Heart left ventricle (tissue), 16 donors: Measurements from ENCODE around the gene AGXT. TPM values are rescaled to one million over a fixed set of nuclear protein-coding genes. Genes with fewer than 3 reads are reported as not detected.

Source experiments
- ATAC-seq, 4 donors: fragments of 200-7000 bp; cut with Tn5 transposase; one replicate each; pipeline ENCODE4 v1.9.1; 2020 to 2022; ENCODE audit warnings: moderate library complexity in 4 of 4, mild to moderate bottlenecking in 3 of 4, moderate number of reproducible peaks in 1 of 4
- DNase-seq, 5 donors: peaks; one replicate each; pipeline ENCODE4 v3.0.0-alpha.2; 2020
- H3K27ac ChIP-seq, 12 donors: fragments of 200-600 bp; sonication (generic) in 4 of 12; one replicate each; pipeline versions ENCODE4 v1.5.0 to v1.8.0; 2016 to 2022; ENCODE audit warnings: mild to moderate bottlenecking in 2 of 12
- H3K27me3 ChIP-seq, 9 donors: fragments of 200-600 bp; sonication (generic) in 2 of 9; one replicate each; pipeline versions ENCODE4 v1.5.1 to v1.8.0; 2016 to 2022; ENCODE audit warnings: mild to moderate bottlenecking in 3 of 9
- H3K36me3 ChIP-seq, 9 donors: fragments of 200-600 bp; sonication (generic) in 2 of 9; one replicate each; pipeline versions ENCODE4 v1.5.0 to v1.8.0; 2018 to 2022; ENCODE audit warnings: mild to moderate bottlenecking in 2 of 9
- H3K4me1 ChIP-seq, 12 donors: fragments of 200-600 bp; sonication (generic) in 4 of 12; one replicate each; pipeline versions ENCODE4 v1.5.0 to v1.8.0; 2016 to 2022; ENCODE audit warnings: mild to moderate bottlenecking in 3 of 12
- H3K4me3 ChIP-seq, 12 donors: fragments of 200-600 bp; sonication (generic) in 4 of 12; one replicate each; pipeline versions ENCODE4 v1.5.0 to v1.8.0; 2017 to 2022; ENCODE audit warnings: mild to moderate bottlenecking in 9 of 12, moderate library complexity in 4 of 12
- H3K9me3 ChIP-seq, 12 donors: fragments of 200-600 bp; sonication (generic) in 4 of 12; one replicate each; pipeline versions ENCODE4 v1.5.0 to v1.8.0; 2016 to 2022; ENCODE audit warnings: mild to moderate bottlenecking in 1 of 12
- CTCF ChIP-seq, 12 donors: fragments of 200-600 bp; sonication (generic) in 4 of 12; IDR thresholded peaks; one replicate each; pipeline versions ENCODE4 v1.5.0 to v1.8.0; 2018 to 2022; ENCODE audit warnings: antibody characterized with exemption in 12 of 12, mild to moderate bottlenecking in 5 of 12
- POLR2A ChIP-seq, 2 donors: fragments of 450-650 bp; IDR thresholded peaks; one replicate each; pipeline ENCODE4 v1.6.1; 2017; ENCODE audit warnings: antibody characterized with exemption in 2 of 2, mild to moderate bottlenecking in 2 of 2, moderate library complexity in 2 of 2
- WGBS, 4 donors: extraction: QIAGEN DNeasy Blood & Tissue Kit in 2 of 4; methylation state at CpG; one replicate each; pipeline versions ENCODE4 v1.1.5 to v1.1.7; 2013 to 2018; 5-methylcytosine and 5-hydroxymethylcytosine counted together
- intact Hi-C, 10 donors: fragments of 100-400 bp; cut with DNase I; formaldehyde crosslinking; loops; one replicate each; pipeline versions ENCODE4 v1.11.1 to v1.14.2; 2022
- polyA plus RNA-seq, 2 donors: library from polyadenylated mRNA; stranded (reverse); fragments of 200-250 nt; gene quantifications; one replicate each; pipeline ENCODE4 v1.2.3, GENCODE V29; 2013
- total RNA-seq, 9 donors: library from RNA; depleted of rRNA in 2 of 9; stranded (reverse); fragments of >200 nt in 2 of 9; fragmentation: NEBNext Ultra II Directional in 3 of 9; extraction: Animal tissue kit (Norgen Biotek cat#: 25700) in 3 of 9; gene quantifications; one replicate each; pipeline versions ENCODE4 v1.1.0 to v1.2.4, GENCODE V29; 2016 to 2023
- donor health status: ischemic (EF 13 %, LVEDD 7.1; RV severe dilation, severe dysfunction).
- donor health status: healthy with polysubstance abuse.
- donor health status: DM: no; HTN: yes; CAD: no.
- donor health status: DM: no; HTN: no; CAD: no.
- donor health status: ischemic (EF 25% LVEDD 6.9; RV normal size, moderate dysfunction).
- donor health status: ischemic (EF 25% LVEDD 5.7; RV mildly dilated, moderate dysfunction).
- donor health status: healthy.
- donor health status: DM: yes; HTN: yes; CAD: no.
- donor health status: ischemic (EF 35%, LVEDD 5.7; RV mildly dilated, moderate dysfunction).
- donor health status: nonischemic (EF 11% LVEDD 7.7; RV severe dilation, severe dysfunction).
- donor health status: DM: yes; HTN: yes; CAD: no.
- donor health status: PGD.
- donor health status: ischemic (EF 29% LVEDD 5.4; RV normal size, mild dysfunction).
- donor health status: nonischemic (EF 23%, LVEDD 6.1; RV moderate dilation, normal function).

The AGXT gene
- total and polyA plus RNA-seq, 11 donors, result 0.06 TPM; not detected in 10

DNA sequence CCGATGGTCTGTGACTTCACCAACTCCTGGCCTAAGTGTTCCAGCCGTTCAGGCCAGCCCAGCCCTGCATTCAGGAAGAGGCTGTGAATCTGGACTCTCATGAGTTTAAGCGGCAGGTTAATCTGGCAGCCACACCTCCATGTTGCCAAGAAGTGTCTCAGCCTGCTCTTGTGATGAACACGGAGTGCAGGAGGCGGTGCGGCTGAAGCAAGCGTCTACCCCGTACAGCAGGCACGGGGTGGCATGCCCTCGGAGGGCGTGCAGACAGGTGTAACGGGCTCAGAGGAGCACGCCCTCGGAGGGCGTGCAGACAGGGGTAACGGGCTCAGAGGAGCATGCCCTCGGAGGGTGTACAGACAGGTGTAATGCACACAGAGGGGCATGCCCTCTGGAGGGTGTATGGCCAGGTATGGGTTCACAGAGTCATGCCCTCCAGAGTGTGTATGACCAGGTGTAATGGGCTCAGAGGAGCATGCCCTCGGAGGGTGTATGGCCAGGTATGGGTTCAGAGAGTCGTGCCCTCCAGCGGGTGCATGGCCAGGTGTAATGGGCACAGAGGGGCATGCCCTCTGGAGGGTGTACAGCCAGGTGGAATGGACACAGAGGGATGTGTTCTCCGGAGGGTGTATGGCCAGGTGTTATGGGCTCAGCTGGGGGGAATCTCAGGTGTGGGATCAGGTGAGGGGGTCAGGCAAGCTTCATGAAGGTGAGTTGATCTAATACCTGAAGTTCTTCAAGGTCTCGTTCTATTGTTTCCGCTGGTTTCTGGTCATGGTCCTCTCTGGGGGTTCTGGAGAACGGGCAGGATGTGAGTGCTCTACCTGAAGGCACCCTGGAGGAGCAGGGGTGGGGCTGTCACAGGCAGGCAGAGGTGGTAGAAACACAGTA, 60.1 kb downstream of the AGXT start:
- peaks cover 0 to 4% (median 0%) of the 10 kb centered on the region in 9 donors for H3K27me3 ChIP-seq
- no peak overlapping the region for H3K27ac ChIP-seq
- WGBS, 4 donors, result 87 to 92% (median 89%) methylated on average over 24 of the region's 24 CpGs
- ATAC-seq, result no peak
- H3K9me3 ChIP-seq, result peaks cover 0 to 10% (median 2%) of the 10 kb centered on the region in 12 donors
- no peaks in the 10 kb centered on the region for H3K36me3 ChIP-seq
- peak in 3 of 5 donors; percentile 19 to 25 (median 23) for DNase-seq
- no peak for TF ChIP-seq CTCF (IDR thresholded peaks at IDR 0.05)
- TF ChIP-seq POLR2A (IDR thresholded peaks at IDR 0.05), result no peak
- intact Hi-C loops, result no loop called here
- H3K4me3 ChIP-seq, result no peak overlapping the region
- peaks cover 0 to 8% (median 0%) of the 10 kb centered on the region in 12 donors for H3K4me1 ChIP-seq

GRCh38 chr2:240929364-240930095, 60.9 kb downstream of the AGXT start:
- intact Hi-C loops, result no loop called here
- Histone ChIP-seq H3K36me3 (no peaks in the 10 kb centered on the region), H3K4me1 (peaks cover 0 to 8% (median 0%) of the 10 kb centered on the region in 12 donors), H3K9me3 (peaks cover 0 to 10% (median 2%) of the 10 kb centered on the region in 12 donors), H3K27me3 (peaks cover 0 to 4% (median 0%) of the 10 kb centered on the region in 9 donors), H3K4me3 (no peak overlapping the region), H3K27ac (no peak overlapping the region)
- WGBS, 4 donors, result 73 to 77% (median 74%) methylated on average over 7 to 10 of the region's 10 CpGs
- no peak for ATAC-seq
- TF ChIP-seq CTCF (IDR thresholded peaks at IDR 0.05) (no peak), POLR2A (IDR thresholded peaks at IDR 0.05) (no peak)
- peak in 2 of 5 donors; percentile 20 to 55 for DNase-seq

Other genes starting within 250 kb of the AGXT start
- gene GPR35, start 243.3 kb upstream of the AGXT start, total RNA-seq, result 1 to 10 TPM in 3 of 9 donors, under 1 TPM in 5, not detected in 1; 0.48 to 2.7 (median 0.78) TPM
- gene GPR35, start 243.3 kb upstream of the AGXT start, polyA plus RNA-seq, result 1 to 10 TPM; 1.1 to 1.3 TPM
- not detected for gene AQP12B, start 185.9 kb upstream of the AGXT start, total RNA-seq
- not detected for gene AQP12B, start 185.9 kb upstream of the AGXT start, polyA plus RNA-seq
- gene AQP12A, start 177.0 kb upstream of the AGXT start, total RNA-seq, result not detected
- gene AQP12A, start 177.0 kb upstream of the AGXT start, polyA plus RNA-seq, result not detected
- gene KIF1A, start 48.6 kb upstream of the AGXT start, total RNA-seq, result 10 to 100 TPM in 1 of 9 donors, 1 to 10 TPM in 8; 1.1 to 25.8 (median 2.8) TPM
- gene KIF1A, start 48.6 kb upstream of the AGXT start, polyA plus RNA-seq, result under 1 TPM; 0.76 to 0.97 TPM
- gene MAB21L4, start 27.3 kb downstream of the AGXT start, total RNA-seq, result under 1 TPM in 1 of 9 donors, not detected in 8; 0.75 TPM
- under 1 TPM in 1 of 2 donors, not detected in 1; 0.10 TPM for gene MAB21L4, start 27.3 kb downstream of the AGXT start, polyA plus RNA-seq
- gene CROCC2, start 37.5 kb downstream of the AGXT start, total RNA-seq, result not detected
- not detected for gene CROCC2, start 37.5 kb downstream of the AGXT start, polyA plus RNA-seq
- 10 to 100 TPM in 2 of 9 donors, 1 to 10 TPM in 7; 3.1 to 14.7 (median 5.6) TPM for gene SNED1, start 129.8 kb downstream of the AGXT start, total RNA-seq
- gene SNED1, start 129.8 kb downstream of the AGXT start, polyA plus RNA-seq, result 1 to 10 TPM; 4.2 to 4.3 TPM
- 10 to 100 TPM; 16.4 to 29.1 (median 22.3) TPM for gene MTERF4, start 233.5 kb downstream of the AGXT start, total RNA-seq
- gene MTERF4, start 233.5 kb downstream of the AGXT start, polyA plus RNA-seq, result 10 to 100 TPM; 23.0 to 28.7 TPM